ENCODE data around the gene STARD8.
"Not testable (repeated sequence)": the region's sequence is repeated elsewhere in the genome, so short reads cannot be mapped to it uniquely, and the experiment has no call there.

STARD8 gene
- 0 to 2.0 (median 0.30) reads per million in 9 experiments for total RNA-seq

GRCh38 chrX:68647156-68647957 is at the start of gene STARD8:
Gene STARD8 (plus strand): TSS chrX:68647666. CDS start chrX:68647883, 217 bp downstream.
- Mint-ChIP-seq H3K9me3 (no peaks in the 10 kb centered on the region), H3K4me3 (no peak within 1 kb of the TSS), H3K4me1 (ENCODE audit: low read depth in 2 of 2) (no peaks in the 10 kb centered on the region), H3K36me3 (ENCODE audit: insufficient read depth) (no peaks in the 10 kb centered on the region), H3K27ac (no peak within 1 kb of the TSS), H3K27me3 (peaks cover 10 to 11% of the 10 kb centered on the region in 2 donors)
- no peak for ATAC-seq (replicated peaks)
- no peak for DNase-seq

- Mint-ChIP-seq H3K36me3 (ENCODE audit: insufficient read depth) (peaks cover 3% of the 10 kb centered on the region), H3K4me1 (ENCODE audit: low read depth in 2 of 2) (no peaks in the 10 kb centered on the region), H3K4me3 (no peak overlapping the region), H3K27ac (no peak overlapping the region), H3K27me3 (no peaks in the 10 kb centered on the region), H3K9me3 (peaks cover 6 to 17% of the 10 kb centered on the region in 2 donors)
- ATAC-seq (replicated peaks) = no peak
- no peak for DNase-seq
These were observed 48.6 kb upstream of the STARD8 start for GRCh38 chrX:68598841-68599240.

- H3K9me3 Mint-ChIP-seq = peaks cover 4 to 10% of the 10 kb centered on the region in 2 donors
- H3K4me1 Mint-ChIP-seq (ENCODE audit: low read depth in 2 of 2) = no peaks in the 10 kb centered on the region
- no peaks in the 10 kb centered on the region for H3K27me3 Mint-ChIP-seq
- no peak for ATAC-seq (replicated peaks)
- DNase-seq = no peak
- no peak overlapping the region for H3K4me3 Mint-ChIP-seq
- no peak overlapping the region for H3K27ac Mint-ChIP-seq
- H3K36me3 Mint-ChIP-seq (ENCODE audit: insufficient read depth) = peaks cover 3% of the 10 kb centered on the region
These were observed 48.0 kb upstream of the STARD8 start for GRCh38 chrX:68599256-68600152.

- H3K27me3 Mint-ChIP-seq; H3K27ac Mint-ChIP-seq; H3K4me3 Mint-ChIP-seq; ATAC-seq (replicated peaks); DNase-seq; H3K9me3 Mint-ChIP-seq; H3K36me3 Mint-ChIP-seq (ENCODE audit: insufficient read depth); H3K4me1 Mint-ChIP-seq (ENCODE audit: low read depth in 2 of 2): not testable (repeated sequence)
These were observed 43.2 kb upstream of the STARD8 start for GRCh38 chrX:68604216-68604615.

GRCh38 chrX:68614733-68615132 is 32.7 kb upstream of the STARD8 start:
- H3K4me1 Mint-ChIP-seq (ENCODE audit: low read depth in 2 of 2); H3K27me3 Mint-ChIP-seq; H3K27ac Mint-ChIP-seq; ATAC-seq (replicated peaks); H3K9me3 Mint-ChIP-seq; DNase-seq; H3K36me3 Mint-ChIP-seq (ENCODE audit: insufficient read depth); H3K4me3 Mint-ChIP-seq: not testable (repeated sequence)

- ATAC-seq (replicated peaks) (no peak), DNase-seq (no peak)
- Mint-ChIP-seq H3K36me3 (ENCODE audit: insufficient read depth) (no peaks in the 10 kb centered on the region), H3K27ac (no peak overlapping the region), H3K4me3 (no peak overlapping the region), H3K4me1 (ENCODE audit: low read depth in 2 of 2) (no peaks in the 10 kb centered on the region), H3K27me3 (peaks cover 0 to 10% of the 10 kb centered on the region in 2 donors), H3K9me3 (no peaks in the 10 kb centered on the region)
These were observed 19.5 kb upstream of the STARD8 start for GRCh38 chrX:68627986-68628385.

- H3K4me1 Mint-ChIP-seq (ENCODE audit: low read depth in 2 of 2); ATAC-seq (replicated peaks); H3K27me3 Mint-ChIP-seq; H3K36me3 Mint-ChIP-seq (ENCODE audit: insufficient read depth); H3K4me3 Mint-ChIP-seq; H3K27ac Mint-ChIP-seq; DNase-seq; H3K9me3 Mint-ChIP-seq: not testable (repeated sequence)
These were observed 17.5 kb upstream of the STARD8 start for GRCh38 chrX:68629936-68630335.

GRCh38 chrX:68631336-68631735 is 16.1 kb upstream of the STARD8 start:
- no peaks in the 10 kb centered on the region for H3K4me1 Mint-ChIP-seq (ENCODE audit: low read depth in 2 of 2)
- no peak for ATAC-seq (replicated peaks)

GRCh38 chrX:68632491-68632890 is 15.0 kb upstream of the STARD8 start:
- peaks cover 0 to 10% of the 10 kb centered on the region in 2 donors for H3K27me3 Mint-ChIP-seq
- H3K27ac Mint-ChIP-seq = no peak overlapping the region
- ATAC-seq (replicated peaks) (no peak), DNase-seq (no peak)
- no peaks in the 10 kb centered on the region for H3K36me3 Mint-ChIP-seq (ENCODE audit: insufficient read depth)
- no peaks in the 10 kb centered on the region for H3K4me1 Mint-ChIP-seq (ENCODE audit: low read depth in 2 of 2)
- no peaks in the 10 kb centered on the region for H3K9me3 Mint-ChIP-seq
- H3K4me3 Mint-ChIP-seq = no peak overlapping the region

More at GRCh38 chrX:68631336-68631735, 16.1 kb upstream of the STARD8 start:
- no peak for DNase-seq
- Mint-ChIP-seq H3K9me3 (no peaks in the 10 kb centered on the region), H3K27ac (no peak overlapping the region), H3K36me3 (ENCODE audit: insufficient read depth) (no peaks in the 10 kb centered on the region), H3K4me3 (no peak overlapping the region), H3K27me3 (peaks cover 0 to 10% of the 10 kb centered on the region in 2 donors)

GRCh38 chrX:68633981-68634380 is 13.5 kb upstream of the STARD8 start:
- Mint-ChIP-seq H3K4me1 (ENCODE audit: low read depth in 2 of 2) (no peaks in the 10 kb centered on the region), H3K27me3 (peaks cover 0 to 10% of the 10 kb centered on the region in 2 donors), H3K9me3 (no peaks in the 10 kb centered on the region), H3K27ac (no peak overlapping the region), H3K36me3 (ENCODE audit: insufficient read depth) (no peaks in the 10 kb centered on the region), H3K4me3 (no peak overlapping the region)
- no peak for DNase-seq
- no peak for ATAC-seq (replicated peaks)

- no peak overlapping the region for H3K27ac Mint-ChIP-seq
- no peak for ATAC-seq (replicated peaks)
- no peaks in the 10 kb centered on the region for H3K36me3 Mint-ChIP-seq (ENCODE audit: insufficient read depth)
- H3K4me3 Mint-ChIP-seq = no peak overlapping the region
- no peaks in the 10 kb centered on the region for H3K9me3 Mint-ChIP-seq
- H3K27me3 Mint-ChIP-seq = peaks cover 0 to 10% of the 10 kb centered on the region in 2 donors
- H3K4me1 Mint-ChIP-seq (ENCODE audit: low read depth in 2 of 2) = no peaks in the 10 kb centered on the region
- no peak for DNase-seq
These were observed 12.7 kb upstream of the STARD8 start for GRCh38 chrX:68634649-68635227.

GRCh38 chrX:68640661-68641060 is 6.8 kb upstream of the STARD8 start:
- no peaks in the 10 kb centered on the region for H3K9me3 Mint-ChIP-seq
- no peaks in the 10 kb centered on the region for H3K36me3 Mint-ChIP-seq (ENCODE audit: insufficient read depth)
- no peaks in the 10 kb centered on the region for H3K4me1 Mint-ChIP-seq (ENCODE audit: low read depth in 2 of 2)
- H3K27me3 Mint-ChIP-seq = no peaks in the 10 kb centered on the region
- ATAC-seq (replicated peaks) (no peak), DNase-seq (no peak)
- no peak overlapping the region for H3K4me3 Mint-ChIP-seq
- no peak overlapping the region for H3K27ac Mint-ChIP-seq

- Mint-ChIP-seq H3K36me3 (ENCODE audit: insufficient read depth) (no peaks in the 10 kb centered on the region), H3K27me3 (peaks cover 10 to 11% of the 10 kb centered on the region in 2 donors), H3K4me3 (no peak overlapping the region), H3K4me1 (ENCODE audit: low read depth in 2 of 2) (no peaks in the 10 kb centered on the region), H3K27ac (no peak overlapping the region), H3K9me3 (no peaks in the 10 kb centered on the region)
- ATAC-seq (replicated peaks) = no peak
- DNase-seq = no peak
These were observed 2.6 kb upstream of the STARD8 start for GRCh38 chrX:68644861-68645260.
